Thoracic aorta (tissue), 2 donors: ENCODE measurements around the gene ALK. TPM values are rescaled to one million over a fixed set of nuclear protein-coding genes. Genes with fewer than 3 reads are reported as not detected.

Source experiments
- ATAC-seq: fragments of 150-250 bp; one replicate; pipeline ENCODE4 v1.8.0; 2017; ENCODE audit warnings: low read depth; ENCODE audit not compliant: insufficient number of reproducible peaks, low FRiP score
- DNase-seq: peaks from one replicate; pipeline ENCODE4 v3.0.0-alpha.2; 2020; ENCODE audit warnings: low spot score
- H3K27ac ChIP-seq, 2 donors: fragments of 200-600 bp; sonication (generic); 1 replicate in 1 of 2; 2 replicates in 1 of 2; pipeline ENCODE4 v1.5.1; 2016; ENCODE audit warnings: mild to moderate bottlenecking in 2 of 2, moderate library complexity in 2 of 2
- H3K27me3 ChIP-seq: fragments of 200-600 bp; sonication (generic); replicated peaks from 2 replicates; pipeline ENCODE4 v1.6.0; 2016; ENCODE audit warnings: mild to moderate bottlenecking; ENCODE audit not compliant: insufficient read depth
- H3K36me3 ChIP-seq: fragments of 200-600 bp; sonication (generic); one replicate; pipeline ENCODE4 v1.5.1; 2016
- H3K4me1 ChIP-seq, 2 donors: fragments of 200-600 bp; sonication (generic); 1 replicate in 1 of 2; 2 replicates in 1 of 2; pipeline versions ENCODE4 v1.5.1 to v1.6.0; 2016; ENCODE audit warnings: low read depth in 2 of 2, mild to moderate bottlenecking in 1 of 2; ENCODE audit not compliant: control insufficient read depth in 1 of 2
- H3K4me3 ChIP-seq: fragments of 200-600 bp; sonication (generic); 2 replicates; pipeline ENCODE4 v1.5.1; 2016; ENCODE audit warnings: mild to moderate bottlenecking
- H3K9me3 ChIP-seq: fragments of 200-600 bp; sonication (generic); 2 replicates; pipeline ENCODE4 v1.5.1; 2016
- total RNA-seq, 2 donors: library from RNA; depleted of rRNA; stranded (reverse); fragments of >200 nt; gene quantifications; one replicate each; pipeline versions ENCODE4 v1.1.0 to v1.2.3, GENCODE V29; 2016
- TF ChIP-seq, protein P1 (sequence below): fragments of 200-600 bp; sonication (generic); IDR thresholded peaks from one replicate; pipeline ENCODE4 v1.5.1; 2019; ENCODE audit warnings: antibody characterized with exemption

The ALK gene
- total RNA-seq, 2 donors from 2014 or later: 2.0 TPM; not detected in 1

DNA sequence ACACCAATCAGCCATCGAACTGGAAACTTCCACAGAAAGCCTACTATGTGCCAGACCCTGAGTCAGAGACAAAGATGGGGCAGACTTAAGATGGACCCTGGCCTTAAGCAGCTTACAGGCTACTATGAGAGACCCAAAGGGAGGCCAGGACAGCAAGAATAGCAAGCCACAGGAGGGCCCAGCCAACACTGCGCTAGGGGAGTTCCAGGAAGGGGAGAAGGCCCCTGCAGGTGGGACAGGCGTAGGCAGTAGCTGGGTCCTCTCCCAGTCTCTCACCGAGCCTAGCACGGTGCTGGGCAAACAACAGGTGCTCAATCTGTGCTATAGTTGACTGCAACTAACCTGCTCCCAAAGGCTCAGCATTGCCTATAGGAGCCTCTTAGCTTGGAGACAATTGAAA is 670.0 kb downstream of the ALK start:
- no peak for ATAC-seq
- H3K9me3 ChIP-seq: no peaks in the 10 kb centered on the region
- H3K36me3 ChIP-seq: no peaks in the 10 kb centered on the region
- DNase-seq: no peak
- no peak overlapping the region for H3K4me3 ChIP-seq
- no peaks in the 10 kb centered on the region for H3K4me1 ChIP-seq
- H3K27ac ChIP-seq: no peak overlapping the region
- H3K27me3 ChIP-seq: no peaks in the 10 kb centered on the region
- TF ChIP-seq, protein P1, sequence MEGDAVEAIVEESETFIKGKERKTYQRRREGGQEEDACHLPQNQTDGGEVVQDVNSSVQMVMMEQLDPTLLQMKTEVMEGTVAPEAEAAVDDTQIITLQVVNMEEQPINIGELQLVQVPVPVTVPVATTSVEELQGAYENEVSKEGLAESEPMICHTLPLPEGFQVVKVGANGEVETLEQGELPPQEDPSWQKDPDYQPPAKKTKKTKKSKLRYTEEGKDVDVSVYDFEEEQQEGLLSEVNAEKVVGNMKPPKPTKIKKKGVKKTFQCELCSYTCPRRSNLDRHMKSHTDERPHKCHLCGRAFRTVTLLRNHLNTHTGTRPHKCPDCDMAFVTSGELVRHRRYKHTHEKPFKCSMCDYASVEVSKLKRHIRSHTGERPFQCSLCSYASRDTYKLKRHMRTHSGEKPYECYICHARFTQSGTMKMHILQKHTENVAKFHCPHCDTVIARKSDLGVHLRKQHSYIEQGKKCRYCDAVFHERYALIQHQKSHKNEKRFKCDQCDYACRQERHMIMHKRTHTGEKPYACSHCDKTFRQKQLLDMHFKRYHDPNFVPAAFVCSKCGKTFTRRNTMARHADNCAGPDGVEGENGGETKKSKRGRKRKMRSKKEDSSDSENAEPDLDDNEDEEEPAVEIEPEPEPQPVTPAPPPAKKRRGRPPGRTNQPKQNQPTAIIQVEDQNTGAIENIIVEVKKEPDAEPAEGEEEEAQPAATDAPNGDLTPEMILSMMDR: no peak

DNA sequence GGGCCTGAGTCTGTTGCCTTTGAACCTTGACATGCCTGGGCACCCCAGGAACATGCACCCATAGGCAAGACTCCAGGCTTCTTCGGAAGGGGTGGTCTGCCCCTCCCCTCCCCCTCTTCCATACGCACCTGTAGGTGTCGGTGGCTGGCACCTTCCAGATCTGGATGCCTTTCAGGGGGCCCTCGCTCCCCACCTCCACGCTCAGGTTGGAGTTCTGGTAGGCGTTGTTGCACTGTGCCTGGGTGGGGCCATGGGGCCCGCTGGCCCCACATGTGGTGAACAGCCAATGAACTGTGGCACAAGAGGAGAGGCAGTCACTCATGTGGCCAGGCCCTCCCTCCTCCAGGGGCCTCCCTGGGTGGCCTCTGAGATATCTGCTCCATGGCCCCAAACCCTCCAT is 670.4 kb downstream of the ALK start:
- no peak for DNase-seq
- Histone ChIP-seq H3K36me3 (no peaks in the 10 kb centered on the region), H3K9me3 (no peaks in the 10 kb centered on the region), H3K27me3 (no peaks in the 10 kb centered on the region), H3K27ac (no peak overlapping the region), H3K4me1 (no peaks in the 10 kb centered on the region), H3K4me3 (no peak overlapping the region)
- ATAC-seq: no peak
- TF ChIP-seq, protein P1: no peak

DNA sequence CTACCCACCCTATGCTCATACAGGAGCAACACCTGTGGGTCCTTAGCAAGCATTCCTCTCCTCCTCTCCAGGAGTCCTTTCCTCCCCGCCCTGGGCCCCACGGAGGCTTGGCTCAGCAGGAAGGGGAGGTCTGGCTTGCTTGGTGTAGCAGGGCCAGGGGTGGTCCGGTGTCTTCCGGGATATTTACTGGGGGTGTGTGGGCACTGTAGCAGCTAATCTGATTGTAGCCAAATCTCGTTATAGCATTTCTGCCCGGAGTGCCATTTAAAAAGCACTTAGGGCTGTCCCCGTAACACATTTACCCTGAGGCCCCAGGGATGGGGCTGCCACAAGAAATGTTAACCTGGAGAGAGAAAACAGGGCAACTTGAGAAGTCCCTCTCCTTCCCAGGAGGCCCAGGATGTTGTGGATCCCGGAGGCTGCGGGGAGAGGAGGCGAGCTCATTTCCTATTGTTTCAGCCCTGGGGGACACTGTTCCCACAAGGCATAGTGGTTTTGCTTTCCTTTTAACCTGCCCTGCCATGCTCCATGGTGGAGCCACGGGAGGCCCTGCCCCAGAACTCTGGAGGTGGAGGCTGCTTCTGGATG is 671.6 kb downstream of the ALK start:
- Histone ChIP-seq H3K4me3 (no peak overlapping the region), H3K36me3 (no peaks in the 10 kb centered on the region), H3K27me3 (no peaks in the 10 kb centered on the region), H3K27ac (no peak overlapping the region), H3K4me1 (no peaks in the 10 kb centered on the region), H3K9me3 (no peaks in the 10 kb centered on the region)
- ATAC-seq: no peak
- DNase-seq: no peak
- TF ChIP-seq, protein P1: no peak

DNA sequence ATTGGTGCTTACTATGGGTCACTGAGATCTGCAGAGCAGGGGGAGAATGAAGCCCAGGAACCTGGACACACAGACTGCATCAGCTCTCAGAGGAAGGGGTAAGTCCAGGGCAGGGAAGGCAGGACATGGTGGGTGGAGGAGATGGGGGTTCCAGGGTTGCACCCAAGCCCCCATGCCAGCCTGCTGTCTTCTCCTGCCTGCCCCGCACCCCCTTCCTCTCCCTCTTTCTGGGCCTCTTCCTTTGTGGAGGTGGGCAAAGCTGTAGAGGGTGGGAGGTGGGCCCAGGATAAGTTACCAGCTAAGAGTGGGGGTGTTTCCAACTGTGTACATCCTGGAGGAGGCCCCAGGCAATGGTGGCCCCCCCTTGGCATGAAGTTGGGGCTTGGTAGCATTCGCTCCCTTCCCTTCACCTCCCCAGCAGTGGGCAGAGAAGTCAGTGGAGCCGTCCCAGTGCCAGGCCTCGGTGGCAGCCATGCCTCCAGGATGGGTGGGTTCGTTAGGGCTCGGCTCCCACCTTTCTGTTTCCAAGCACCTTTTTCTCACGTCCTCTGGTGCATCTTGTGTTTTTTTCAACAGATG is 674.0 kb downstream of the ALK start:
- ATAC-seq (no peak), DNase-seq (no peak)

More for the DNA sequence above, 674.0 kb downstream of the ALK start:
- Histone ChIP-seq H3K36me3 (no peaks in the 10 kb centered on the region), H3K27me3 (no peaks in the 10 kb centered on the region), H3K4me1 (no peaks in the 10 kb centered on the region), H3K4me3 (no peak overlapping the region), H3K9me3 (no peaks in the 10 kb centered on the region), H3K27ac (no peak overlapping the region)
- TF ChIP-seq, protein P1: no peak
